HEK293 (cell line): ENCODE data around the gene FTL.

Source experiments
- KLF16 ChIP-seq: fragments of 450-650 bp; formaldehyde crosslinking; IDR thresholded peaks from 2 replicates; pipeline ENCODE4 v1.5.1; 2017; ENCODE audit warnings: missing biosample characterization, missing genetic modification characterization
- OVOL3 ChIP-seq: fragments of 450-650 bp; formaldehyde crosslinking; IDR thresholded peaks from 2 replicates; pipeline ENCODE4 v1.5.1; 2016; ENCODE audit warnings: missing biosample characterization, missing genetic modification characterization
- SALL2 ChIP-seq: fragments of 450-650 bp; formaldehyde crosslinking; IDR thresholded peaks from 2 replicates; pipeline ENCODE4 v1.5.0; 2017; ENCODE audit warnings: missing biosample characterization, mild to moderate bottlenecking, missing genetic modification characterization, borderline replicate concordance
- SP3 ChIP-seq: fragments of 450-650 bp; formaldehyde crosslinking; IDR thresholded peaks from 2 replicates; pipeline ENCODE4 v1.5.1; 2016; ENCODE audit warnings: missing biosample characterization, missing genetic modification characterization
- TSHZ1 ChIP-seq: fragments of 450-650 bp; formaldehyde crosslinking; IDR thresholded peaks from 2 replicates; pipeline ENCODE4 v1.5.1; 2016; ENCODE audit warnings: missing biosample characterization, missing genetic modification characterization, borderline replicate concordance
- ZBTB6 ChIP-seq: fragments of 450-650 bp; formaldehyde crosslinking; IDR thresholded peaks from 2 replicates; pipeline ENCODE4 v1.5.1; 2017; ENCODE audit warnings: missing biosample characterization, missing genetic modification characterization
- ZFHX2 ChIP-seq: fragments of 450-650 bp; formaldehyde crosslinking; conservative IDR thresholded peaks from 2 replicates; pipeline ENCODE4 v1.5.1; 2016; ENCODE audit warnings: missing biosample characterization, missing genetic modification characterization
- ZFP41 ChIP-seq: fragments of 450-650 bp; formaldehyde crosslinking; IDR thresholded peaks from 2 replicates; pipeline ENCODE4 v1.5.1; 2016; ENCODE audit warnings: missing biosample characterization, missing genetic modification characterization, borderline replicate concordance
- ZNF148 ChIP-seq: fragments of 450-650 bp; formaldehyde crosslinking; IDR thresholded peaks from 2 replicates; pipeline ENCODE4 v1.5.0; 2017; ENCODE audit warnings: missing biosample characterization, missing genetic modification characterization, borderline replicate concordance
- ZNF184 ChIP-seq: fragments of 450-650 bp; IDR thresholded peaks from 2 replicates; pipeline ENCODE4 v1.5.1; 2018; ENCODE audit warnings: missing biosample characterization, mild to moderate bottlenecking, missing genetic modification characterization
- ZNF202 ChIP-seq: fragments of 450-650 bp; formaldehyde crosslinking; IDR thresholded peaks from 2 replicates; pipeline ENCODE4 v1.5.1; 2016; ENCODE audit warnings: missing biosample characterization, missing genetic modification characterization, borderline replicate concordance
- ZNF221 ChIP-seq: fragments of 450-650 bp; formaldehyde crosslinking; IDR thresholded peaks from 2 replicates; pipeline ENCODE4 v1.5.1; 2017; ENCODE audit warnings: missing biosample characterization, missing genetic modification characterization, borderline replicate concordance
- ZNF280C ChIP-seq: fragments of 450-650 bp; formaldehyde crosslinking; IDR thresholded peaks from 2 replicates; pipeline ENCODE4 v1.5.1; 2016; ENCODE audit warnings: missing biosample characterization, missing genetic modification characterization
- ZNF324 ChIP-seq: fragments of 450-650 bp; formaldehyde crosslinking; IDR thresholded peaks from 2 replicates; pipeline ENCODE4 v1.5.1; 2016; ENCODE audit warnings: missing biosample characterization, missing genetic modification characterization
- ZNF341 ChIP-seq: fragments of 450-650 bp; formaldehyde crosslinking; IDR thresholded peaks from 2 replicates; pipeline ENCODE4; 2016; ENCODE audit warnings: low read depth, missing biosample characterization, missing genetic modification characterization
- ZNF354C ChIP-seq: fragments of 450-650 bp; formaldehyde crosslinking; IDR thresholded peaks from 2 replicates; pipeline ENCODE4 v1.5.1; 2016; ENCODE audit warnings: missing biosample characterization, missing genetic modification characterization, low read depth, borderline replicate concordance
- ZNF37A ChIP-seq: fragments of 450-650 bp; IDR thresholded peaks from 2 replicates; pipeline ENCODE4 v1.5.1; 2018; ENCODE audit warnings: missing biosample characterization, missing genetic modification characterization
- ZNF473 ChIP-seq: fragments of 450-650 bp; formaldehyde crosslinking; IDR thresholded peaks from 2 replicates; pipeline ENCODE4 v1.5.1; 2017; ENCODE audit warnings: missing biosample characterization, missing genetic modification characterization
- ZNF510 ChIP-seq: fragments of 450-650 bp; formaldehyde crosslinking; IDR thresholded peaks from 2 replicates; pipeline ENCODE4 v1.5.1; 2018; ENCODE audit warnings: mild to moderate bottlenecking, missing genetic modification characterization, missing biosample characterization; ENCODE audit not compliant: insufficient replicate concordance
- ZNF571 ChIP-seq: fragments of 450-650 bp; formaldehyde crosslinking; IDR thresholded peaks from 2 replicates; pipeline ENCODE4 v1.5.0; 2017; ENCODE audit warnings: missing biosample characterization, missing genetic modification characterization
- ZNF660 ChIP-seq: fragments of 450-650 bp; IDR thresholded peaks from 2 replicates; pipeline ENCODE4 v1.5.1; 2018; ENCODE audit warnings: missing biosample characterization, mild to moderate bottlenecking, missing genetic modification characterization
- ZSCAN30 ChIP-seq: fragments of 450-650 bp; IDR thresholded peaks from 2 replicates; pipeline ENCODE4 v1.5.1; 2018; ENCODE audit warnings: missing biosample characterization, mild to moderate bottlenecking, missing genetic modification characterization, moderate library complexity
- ZSCAN4 ChIP-seq: fragments of 450-650 bp; formaldehyde crosslinking; IDR thresholded peaks from 2 replicates; pipeline ENCODE4 v1.5.1; 2017; ENCODE audit warnings: missing biosample characterization, missing genetic modification characterization
- ZSCAN5A ChIP-seq: fragments of 450-650 bp; formaldehyde crosslinking; IDR thresholded peaks from 2 replicates; pipeline ENCODE4 v1.5.1; 2016; ENCODE audit warnings: missing biosample characterization, missing genetic modification characterization
- ZXDB ChIP-seq: fragments of 450-650 bp; formaldehyde crosslinking; IDR thresholded peaks from 2 replicates; pipeline ENCODE4 v1.5.1; 2016; ENCODE audit warnings: missing biosample characterization, missing genetic modification characterization

FTL gene

GRCh38 chr19:48954595-48955307 lies 10.4 kb upstream of the FTL start, which contains the start of gene BAX (continued):
- TF ChIP-seq KLF16 (tag by site-specific recombination) (peak; percentile 62), ZNF324 (tag by site-specific recombination) (no peak), ZNF221 (no peak), ZNF202 (tag by site-specific recombination) (no peak), ZNF184 (tag by site-specific recombination) (0 out of 2 replicates have a peak, but pooled peaks have one; percentile 20), ZNF510 (no peak), ZNF354C (tag by site-specific recombination) (no peak), ZNF473 (no peak), ZNF148 (tag by site-specific recombination) (no peak), TSHZ1 (tag by site-specific recombination) (peak; percentile 68; the same call in 1 of the 2 replicates), ZNF571 (tag by site-specific recombination) (no peak), SALL2 (no peak), ZSCAN5A (tag by site-specific recombination) (no peak), ZSCAN4 (peak; percentile 32; the same call in 1 of the 2 replicates), ZBTB6 (tag by site-specific recombination) (peak; percentile 75), ZFP41 (no peak), OVOL3 (tag by site-specific recombination) (peak; percentile 72; the same call in 1 of the 2 replicates), SP3 (tag by site-specific recombination) (peak; percentile 64), ZFHX2 (tag by site-specific recombination) (peak; percentile 67), ZXDB (tag by site-specific recombination) (peak; percentile 81; the same call in 1 of the 2 replicates), ZNF660 (tag by site-specific recombination) (peak; percentile 79), ZNF341 (tag by site-specific recombination) (peak; percentile 21; the same call in 1 of the 2 replicates), ZSCAN30 (tag by site-specific recombination) (0 out of 2 replicates have a peak, but pooled peaks have one; percentile 55), ZNF37A (tag by site-specific recombination) (no peak), ZNF280C (tag by site-specific recombination) (no peak)
